ENCODE data around the gene WDR33.

DNA sequence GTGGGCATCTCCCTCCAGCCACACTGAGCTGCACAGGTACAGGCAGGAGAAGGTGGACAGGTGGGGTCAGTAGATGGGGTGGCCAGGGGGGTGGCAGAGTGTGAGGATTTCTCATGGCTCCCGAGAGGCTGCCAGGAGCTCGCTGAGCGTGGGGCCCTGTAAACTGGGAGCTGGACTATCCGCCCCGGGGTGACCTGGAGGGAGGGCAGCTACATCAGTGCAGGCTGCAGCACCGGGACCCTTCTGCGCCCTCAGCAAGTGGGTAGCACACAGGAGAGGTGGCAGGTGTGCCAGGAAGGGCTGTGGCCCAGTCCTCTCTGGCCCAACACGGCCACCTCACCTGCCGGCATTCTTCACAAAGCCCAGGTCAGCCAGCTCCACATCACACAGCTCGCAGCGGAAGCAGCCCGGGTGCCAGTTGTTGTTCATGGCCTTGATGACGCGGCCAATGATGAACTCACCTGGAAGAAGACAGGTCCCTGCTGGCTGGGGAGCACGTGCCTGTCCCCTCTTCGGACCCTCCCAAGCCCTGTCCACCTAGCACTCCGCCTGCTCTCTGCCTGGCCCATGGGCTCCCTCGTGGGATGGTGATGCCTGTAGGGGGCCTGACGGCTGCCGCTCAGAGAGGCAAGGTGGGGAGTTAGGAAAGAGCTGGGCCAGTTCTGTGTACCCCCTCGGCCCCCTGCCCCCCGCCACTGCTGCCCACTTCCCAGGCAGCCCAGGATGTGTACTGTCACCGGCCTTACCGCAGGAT lies 156.7 kb downstream of the WDR33 start:
- TF ChIP-seq, protein P1, sequence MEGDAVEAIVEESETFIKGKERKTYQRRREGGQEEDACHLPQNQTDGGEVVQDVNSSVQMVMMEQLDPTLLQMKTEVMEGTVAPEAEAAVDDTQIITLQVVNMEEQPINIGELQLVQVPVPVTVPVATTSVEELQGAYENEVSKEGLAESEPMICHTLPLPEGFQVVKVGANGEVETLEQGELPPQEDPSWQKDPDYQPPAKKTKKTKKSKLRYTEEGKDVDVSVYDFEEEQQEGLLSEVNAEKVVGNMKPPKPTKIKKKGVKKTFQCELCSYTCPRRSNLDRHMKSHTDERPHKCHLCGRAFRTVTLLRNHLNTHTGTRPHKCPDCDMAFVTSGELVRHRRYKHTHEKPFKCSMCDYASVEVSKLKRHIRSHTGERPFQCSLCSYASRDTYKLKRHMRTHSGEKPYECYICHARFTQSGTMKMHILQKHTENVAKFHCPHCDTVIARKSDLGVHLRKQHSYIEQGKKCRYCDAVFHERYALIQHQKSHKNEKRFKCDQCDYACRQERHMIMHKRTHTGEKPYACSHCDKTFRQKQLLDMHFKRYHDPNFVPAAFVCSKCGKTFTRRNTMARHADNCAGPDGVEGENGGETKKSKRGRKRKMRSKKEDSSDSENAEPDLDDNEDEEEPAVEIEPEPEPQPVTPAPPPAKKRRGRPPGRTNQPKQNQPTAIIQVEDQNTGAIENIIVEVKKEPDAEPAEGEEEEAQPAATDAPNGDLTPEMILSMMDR (IDR thresholded peaks at IDR 0.05) = no peak
- no peak for TF ChIP-seq EP300 (IDR thresholded peaks at IDR 0.05)
